ENCODE results near the gene GDAP1L1.
A peak's percentile ranks its signal among the peaks of the same experiment; 100 is the strongest.
"Not testable (repeated sequence)": the region's sequence is repeated elsewhere in the genome, so short reads cannot be mapped to it uniquely, and the experiment has no call there.

Gene GDAP1L1

DNA sequence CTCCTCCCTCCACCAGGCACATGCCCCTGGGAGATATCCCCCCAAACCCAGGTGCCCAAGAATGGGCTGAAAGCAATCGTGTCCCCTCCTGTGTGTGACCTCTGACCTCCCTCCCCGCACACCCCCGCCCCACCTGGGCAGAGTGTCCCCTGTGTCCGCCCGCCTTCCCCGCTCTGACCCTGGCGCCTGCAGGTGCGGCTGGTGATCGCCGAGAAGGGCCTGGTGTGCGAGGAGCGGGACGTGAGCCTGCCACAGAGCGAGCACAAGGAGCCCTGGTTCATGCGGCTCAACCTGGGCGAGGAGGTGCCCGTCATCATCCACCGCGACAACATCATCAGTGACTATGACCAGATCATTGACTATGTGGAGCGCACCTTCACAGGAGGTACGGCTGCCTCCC is 9.9 kb downstream of the GDAP1L1 start:
- no peak for DNase-seq

DNA sequence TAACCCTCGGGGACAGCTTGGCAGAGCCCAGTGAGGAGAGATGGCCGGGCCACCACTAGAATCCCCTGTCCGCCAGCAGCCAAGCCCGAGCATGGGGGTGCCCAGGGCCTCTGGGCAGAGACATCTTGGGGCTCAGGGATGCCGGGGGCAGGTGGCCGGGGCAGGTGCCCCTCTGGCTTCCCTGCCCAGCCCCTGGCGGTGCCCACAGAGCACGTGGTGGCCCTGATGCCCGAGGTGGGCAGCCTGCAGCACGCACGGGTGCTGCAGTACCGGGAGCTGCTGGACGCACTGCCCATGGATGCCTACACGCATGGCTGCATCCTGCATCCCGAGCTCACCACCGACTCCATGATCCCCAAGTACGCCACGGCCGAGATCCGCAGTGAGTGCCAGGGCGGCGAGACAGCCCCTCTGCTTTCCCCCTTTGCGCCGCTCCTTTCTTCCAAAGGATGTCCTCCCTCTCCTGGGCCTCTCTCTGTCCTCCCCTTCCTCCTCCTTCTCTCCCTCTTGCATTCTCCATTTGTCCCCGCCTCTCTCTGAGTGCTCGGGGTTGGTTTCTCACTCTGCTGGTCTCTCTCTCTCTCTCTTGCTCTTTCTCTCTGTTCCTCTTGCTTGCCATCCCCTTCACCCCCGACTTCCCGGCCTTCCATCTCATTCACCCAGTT is 11.2 kb downstream of the GDAP1L1 start:
- no peak for DNase-seq

DNA sequence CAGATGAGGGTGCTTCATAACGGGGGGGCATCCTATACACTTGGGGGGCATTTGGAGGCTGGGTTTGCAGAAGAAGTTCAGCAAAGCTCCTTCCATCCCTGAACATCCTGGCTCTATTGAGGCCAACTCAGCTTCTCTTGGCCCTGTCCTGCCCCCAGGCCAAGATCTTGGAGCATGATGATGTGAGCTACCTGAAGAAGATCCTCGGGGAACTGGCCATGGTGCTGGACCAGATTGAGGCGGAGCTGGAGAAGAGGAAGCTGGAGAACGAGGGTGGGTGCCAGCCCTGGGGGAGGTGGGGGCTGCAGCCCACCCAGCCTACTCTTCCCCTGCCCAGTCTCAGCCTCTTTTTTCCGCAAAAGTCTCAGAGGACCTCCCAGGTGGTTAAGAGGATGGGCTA is 17.2 kb downstream of the GDAP1L1 start:
- no peak for DNase-seq

DNA sequence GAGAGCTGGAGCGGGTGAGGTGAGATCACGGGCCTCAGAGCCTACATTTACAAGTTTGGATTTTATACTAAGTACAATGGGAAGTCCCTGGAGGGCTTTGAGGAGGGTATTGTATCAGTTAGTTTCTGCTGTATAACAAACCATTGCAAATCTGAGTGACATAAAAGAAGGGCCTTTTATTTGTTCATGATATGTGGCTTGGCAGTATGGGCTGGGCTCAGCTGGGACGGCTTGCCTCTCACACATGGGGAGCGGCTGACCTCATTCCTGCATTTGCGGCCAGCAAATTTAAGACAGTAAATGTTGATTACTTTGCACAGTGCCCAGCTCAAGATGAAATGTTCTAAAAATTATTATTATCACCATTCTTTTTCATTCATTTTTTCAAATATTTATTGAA is 21.7 kb downstream of the GDAP1L1 start:
- no peak for DNase-seq

DNA sequence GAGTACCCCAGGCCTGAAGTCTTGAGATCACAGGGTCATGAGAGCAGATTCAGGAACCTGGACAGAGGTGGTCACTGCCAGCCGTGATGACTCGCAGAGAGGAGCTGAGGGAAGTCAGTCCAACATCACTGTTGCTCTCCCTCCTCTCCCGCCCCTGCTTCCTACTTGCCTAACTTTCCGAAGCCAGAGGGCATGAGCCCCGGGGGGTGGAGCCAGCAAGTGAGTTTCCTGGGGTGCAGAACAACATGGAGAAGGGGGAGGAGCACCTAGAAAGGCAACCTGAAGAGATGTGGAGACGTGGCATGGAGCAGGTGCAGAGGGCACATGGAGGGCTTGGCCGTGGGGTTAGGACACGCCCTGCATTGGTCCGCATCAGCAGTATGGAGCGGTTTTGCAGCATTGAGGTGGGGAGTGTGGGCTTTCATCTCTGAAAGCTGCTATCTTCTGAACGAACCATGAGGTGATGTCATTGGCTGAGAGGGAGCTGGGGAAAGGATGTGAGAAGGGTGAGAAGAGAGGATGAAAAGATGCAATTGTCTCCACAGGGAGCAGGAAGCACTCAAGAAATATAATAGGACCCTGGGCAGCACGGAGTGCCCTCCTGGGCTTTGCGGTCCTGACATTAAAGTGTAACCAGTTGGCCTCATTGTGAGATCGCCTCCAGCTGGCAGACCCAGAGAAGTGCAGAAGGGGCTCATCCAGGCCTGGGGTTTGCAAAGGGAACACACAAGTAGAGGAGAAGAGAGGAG is 25.0 kb downstream of the GDAP1L1 start:
- DNase-seq: no peak

DNA sequence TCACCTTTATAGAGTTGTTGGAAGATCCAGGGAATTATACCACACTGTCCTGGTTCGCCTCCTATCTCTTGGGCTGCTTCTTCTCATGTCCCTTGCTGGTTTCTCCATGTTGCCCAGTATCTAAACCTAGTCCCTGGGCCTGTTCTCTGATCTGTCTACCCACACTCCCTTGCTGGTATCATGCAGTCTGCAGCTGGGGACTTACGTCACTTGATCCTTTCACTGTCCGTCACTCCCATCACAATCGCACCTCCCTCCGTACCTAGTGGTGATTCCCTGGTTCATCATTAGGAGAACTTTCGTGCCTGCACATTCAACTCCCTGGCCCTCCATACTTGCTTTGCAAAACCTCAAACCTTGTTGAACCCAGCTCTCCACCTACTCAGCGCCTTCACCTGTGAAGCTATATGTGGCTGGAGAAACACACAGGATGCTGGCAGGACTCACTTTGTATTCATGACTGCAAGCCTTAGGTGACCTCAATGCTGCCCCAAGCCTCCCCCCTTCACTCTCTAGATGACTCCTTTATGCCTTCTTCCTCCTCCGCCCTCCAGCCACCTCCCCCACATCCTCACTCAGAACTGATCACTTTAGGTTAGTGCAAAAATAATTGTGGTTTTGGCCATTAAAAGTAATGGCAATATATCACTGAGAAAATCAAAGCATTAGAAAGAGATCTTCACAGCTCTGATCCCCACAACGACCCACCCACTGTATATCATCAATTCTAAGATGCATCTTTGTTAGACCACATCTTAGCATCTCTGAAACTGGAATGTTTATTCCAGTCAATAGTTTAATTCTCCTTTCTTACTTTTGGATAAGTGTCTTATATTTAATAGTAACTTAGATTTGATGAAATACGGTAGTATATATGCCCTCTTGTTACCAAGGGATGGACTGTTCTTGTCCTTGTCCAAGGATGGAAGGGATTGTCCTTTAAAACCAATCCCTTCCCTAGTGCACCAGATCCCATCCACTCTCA is 26.4 kb downstream of the GDAP1L1 start:
- no peak for DNase-seq

DNA sequence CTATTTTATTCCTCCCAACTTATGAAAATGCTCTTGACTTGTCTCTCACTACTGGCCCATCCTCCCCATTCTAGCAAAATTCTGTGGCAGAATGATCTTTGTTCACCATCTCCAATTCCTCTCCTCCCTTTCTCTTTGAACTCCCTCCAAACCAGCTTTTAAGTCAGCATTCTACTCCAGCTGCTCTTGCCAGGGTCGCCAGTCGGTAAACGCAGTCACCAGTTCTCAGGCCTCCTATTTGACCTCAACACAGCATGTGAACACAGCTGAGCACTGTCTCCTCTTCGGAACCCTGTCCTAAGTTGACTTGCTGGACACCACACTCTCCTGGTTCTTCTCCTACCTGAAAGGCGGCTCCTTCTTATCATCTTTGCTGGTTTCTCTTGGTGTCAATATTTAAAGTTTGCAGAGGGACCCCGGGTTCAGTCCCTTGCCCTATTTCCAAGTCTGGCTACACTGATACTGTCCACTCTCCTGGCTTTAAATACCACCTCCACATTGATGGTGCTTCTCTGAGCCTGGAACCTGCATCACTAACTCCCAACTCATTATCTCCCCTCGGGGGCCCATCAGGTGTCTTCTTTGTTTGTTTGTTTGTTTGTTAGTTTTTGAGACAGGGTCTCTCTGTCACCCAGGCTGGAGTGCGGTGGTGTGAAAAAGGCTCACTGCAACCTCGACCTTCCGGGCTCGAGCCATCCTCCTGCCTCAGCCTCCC is 27.4 kb downstream of the GDAP1L1 start:
- no peak for DNase-seq

DNA sequence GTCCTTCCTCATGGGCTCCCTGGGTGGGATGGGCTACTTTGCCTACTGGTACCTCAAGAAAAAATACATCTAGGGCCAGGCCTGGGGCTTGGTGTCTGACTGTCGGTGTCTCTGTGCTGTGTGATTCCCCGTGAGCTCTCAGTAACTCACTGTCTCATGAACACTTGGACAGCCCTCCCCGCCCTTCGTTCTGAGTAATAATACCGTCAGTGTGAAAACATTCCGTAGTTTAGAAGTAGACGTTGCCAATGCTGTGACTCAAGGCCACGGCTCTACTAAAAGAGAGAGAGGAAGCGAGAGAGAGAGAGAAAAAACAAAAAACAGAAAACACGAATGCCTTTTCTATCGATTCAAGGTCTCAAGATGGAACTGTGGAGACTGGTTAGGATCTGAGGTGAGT is 32.1 kb downstream of the GDAP1L1 start:
- DNase-seq: no peak

DNA sequence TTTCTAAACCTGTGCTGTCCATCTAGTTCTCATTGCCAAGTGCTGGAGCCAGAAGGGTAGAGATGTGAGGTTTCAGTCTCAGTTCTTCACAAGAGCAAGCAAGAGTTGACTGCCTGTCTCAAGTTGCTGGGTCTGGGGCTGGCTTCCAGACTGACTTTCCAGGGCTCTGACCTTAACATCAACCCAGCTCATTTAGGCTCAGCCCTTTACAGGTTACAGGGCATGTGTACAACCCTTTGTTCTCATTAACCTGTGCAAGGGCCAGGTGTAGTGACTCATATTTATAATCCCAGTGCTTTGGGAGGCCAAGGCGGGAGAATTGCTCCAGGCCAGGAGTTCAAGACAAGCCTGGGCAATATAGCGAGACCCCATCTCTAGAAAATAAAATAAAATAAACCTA is 33.3 kb downstream of the GDAP1L1 start:
- no peak for DNase-seq

DNA sequence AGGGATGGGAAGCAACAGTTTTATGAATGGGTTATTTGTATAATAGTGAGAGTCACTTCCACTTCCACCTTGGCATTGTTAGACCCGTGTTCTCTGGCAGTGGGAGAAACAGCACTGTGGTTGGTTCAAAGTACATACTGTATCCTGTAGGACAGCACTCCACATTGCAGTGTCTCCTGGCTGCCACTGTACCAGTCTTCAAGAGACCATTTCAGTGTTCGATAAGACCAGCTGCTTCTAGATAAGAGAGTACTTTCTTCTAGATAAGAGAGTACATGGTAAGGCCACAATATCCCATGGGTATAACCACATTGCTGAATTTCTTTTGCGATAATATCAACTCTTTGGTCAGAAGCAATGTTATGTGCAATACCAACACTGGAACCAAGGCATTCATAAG is 35.1 kb downstream of the GDAP1L1 start:
- DNase-seq: no peak

DNA sequence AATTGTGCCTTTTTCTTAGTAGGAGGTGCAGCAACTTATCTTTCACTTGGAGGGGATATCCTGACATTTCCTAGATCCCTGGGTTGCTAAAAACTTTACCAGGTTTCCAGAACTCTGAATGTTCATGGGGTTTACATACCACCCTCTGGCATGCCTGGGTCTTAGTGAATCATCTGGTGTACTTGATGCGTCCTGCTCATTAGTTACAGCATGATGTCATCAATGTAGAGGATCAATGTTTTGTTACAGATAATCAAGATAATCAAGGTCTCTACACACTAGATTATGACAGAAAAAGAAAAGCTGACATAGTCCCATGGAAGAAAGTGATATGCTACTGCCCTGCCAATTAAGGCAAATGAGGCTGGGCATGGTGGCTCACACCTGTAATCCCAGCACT is 36.9 kb downstream of the GDAP1L1 start:
- no peak for DNase-seq

DNA sequence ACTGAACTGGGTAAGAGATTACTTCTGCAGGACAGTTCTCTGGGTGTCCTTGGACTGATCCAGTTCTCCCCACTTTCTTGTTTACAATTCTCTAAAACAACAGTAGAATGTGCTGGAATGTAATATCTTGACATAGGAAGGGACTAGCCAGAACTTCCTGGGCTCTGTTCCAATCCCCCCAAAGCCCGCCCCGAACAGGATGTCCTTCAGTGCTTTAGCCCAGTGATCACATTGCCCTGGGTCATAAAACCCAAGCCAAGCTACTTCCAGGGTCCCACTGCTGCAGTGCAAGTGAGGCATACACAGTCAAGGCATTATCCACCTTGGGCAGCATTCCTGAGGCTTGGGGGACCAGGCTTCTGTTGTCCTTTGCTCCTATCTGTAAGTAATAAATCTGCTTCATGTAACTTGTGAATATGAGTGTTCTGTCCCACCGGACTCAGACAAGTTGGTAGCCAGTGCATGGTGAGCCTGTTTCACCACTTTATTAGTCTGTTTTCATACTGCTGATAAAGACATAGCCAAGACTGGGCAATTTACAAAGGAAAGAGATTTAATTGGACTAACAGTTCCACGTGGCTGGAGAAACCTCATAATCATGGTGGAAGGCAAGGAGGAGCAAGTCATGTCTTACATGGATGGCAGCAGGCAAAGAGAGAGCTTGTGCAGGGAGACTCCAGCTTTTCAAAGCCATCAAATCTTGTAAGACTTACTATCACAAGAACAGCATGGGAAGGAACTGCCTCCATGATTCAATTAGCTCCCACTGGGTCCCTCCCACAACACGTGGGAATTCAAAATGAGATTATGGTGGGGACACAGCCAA is 40.4 kb downstream of the GDAP1L1 start:
- no peak for DNase-seq

DNA sequence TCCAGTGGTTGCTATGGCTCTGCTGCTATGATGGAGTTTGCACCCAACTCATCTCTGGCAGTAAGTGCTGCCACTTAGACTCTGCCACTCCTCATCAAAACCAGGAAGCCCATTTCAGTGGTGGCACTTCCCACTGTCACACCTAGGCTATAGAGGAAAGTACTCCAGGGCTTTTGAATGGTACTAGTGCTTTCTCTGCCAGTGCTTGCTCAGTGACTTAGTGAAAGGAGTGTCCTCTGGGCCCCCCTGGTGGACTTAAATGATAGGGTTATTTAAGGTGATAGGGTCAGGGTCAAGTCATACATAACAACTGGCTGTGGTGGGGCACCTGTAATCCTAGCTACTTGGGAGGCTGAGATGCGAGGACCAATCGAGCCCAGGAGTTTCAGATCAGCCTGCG is 41.1 kb downstream of the GDAP1L1 start:
- no peak for DNase-seq

DNA sequence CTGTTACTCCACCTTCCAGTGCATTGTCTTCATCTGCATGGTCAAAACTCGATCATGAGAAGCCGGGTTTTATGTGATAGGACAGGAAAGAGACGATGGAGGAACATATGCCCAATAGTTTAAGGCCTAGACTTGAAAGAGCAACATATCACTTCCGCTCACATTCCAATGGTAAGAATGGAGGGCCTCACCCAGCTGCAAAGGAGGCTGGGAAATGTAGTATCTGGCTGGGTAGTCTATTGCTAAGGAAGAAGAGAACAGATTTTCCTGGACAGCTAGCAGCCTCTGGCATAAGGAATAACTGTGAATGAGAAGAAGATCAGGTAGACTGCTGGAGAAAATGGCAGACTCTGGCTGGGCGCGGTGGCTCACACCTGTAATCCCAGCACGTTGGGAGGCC is 44.6 kb downstream of the GDAP1L1 start:
- no peak for DNase-seq

DNA sequence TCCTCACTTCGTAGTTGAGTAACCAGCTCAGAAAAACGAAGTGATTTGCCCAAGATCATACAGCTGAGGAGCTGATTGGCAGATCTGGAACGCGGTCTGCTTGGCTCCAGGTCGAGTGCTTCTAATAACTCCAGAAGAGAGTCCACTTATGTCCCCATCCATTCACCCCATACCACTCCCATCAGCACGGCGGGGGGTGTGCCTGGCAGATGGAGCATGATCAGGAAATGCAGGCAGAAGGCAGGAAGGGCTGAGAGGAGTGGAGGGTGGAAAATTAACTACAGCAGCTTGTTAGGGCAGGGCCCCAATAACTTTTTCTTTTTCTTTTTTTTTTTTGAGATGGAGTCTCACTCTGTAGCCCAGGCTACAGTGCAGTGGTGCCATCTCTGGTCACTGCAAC is 48.9 kb downstream of the GDAP1L1 start:
- DNase-seq: peak; percentile 69

DNA sequence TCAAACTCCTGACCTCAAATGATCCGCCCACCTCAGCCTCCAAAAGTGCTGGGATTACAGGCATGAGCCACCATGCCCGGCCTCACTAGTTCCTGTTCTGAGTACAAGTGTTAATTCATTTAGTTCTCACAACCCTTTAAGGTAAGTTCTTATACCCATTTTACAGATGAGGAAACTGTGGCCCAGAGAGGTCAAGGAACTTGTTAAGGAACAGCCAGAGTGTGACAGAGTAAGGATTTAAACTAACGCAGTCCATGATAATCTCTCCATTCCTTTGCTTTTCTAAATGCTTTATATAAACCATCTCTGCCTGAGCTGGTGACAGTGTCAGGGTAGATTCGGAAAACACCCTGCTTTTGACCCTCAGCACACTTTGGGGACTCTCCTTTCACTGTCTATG is 50.6 kb downstream of the GDAP1L1 start:
- DNase-seq: no peak

DNA sequence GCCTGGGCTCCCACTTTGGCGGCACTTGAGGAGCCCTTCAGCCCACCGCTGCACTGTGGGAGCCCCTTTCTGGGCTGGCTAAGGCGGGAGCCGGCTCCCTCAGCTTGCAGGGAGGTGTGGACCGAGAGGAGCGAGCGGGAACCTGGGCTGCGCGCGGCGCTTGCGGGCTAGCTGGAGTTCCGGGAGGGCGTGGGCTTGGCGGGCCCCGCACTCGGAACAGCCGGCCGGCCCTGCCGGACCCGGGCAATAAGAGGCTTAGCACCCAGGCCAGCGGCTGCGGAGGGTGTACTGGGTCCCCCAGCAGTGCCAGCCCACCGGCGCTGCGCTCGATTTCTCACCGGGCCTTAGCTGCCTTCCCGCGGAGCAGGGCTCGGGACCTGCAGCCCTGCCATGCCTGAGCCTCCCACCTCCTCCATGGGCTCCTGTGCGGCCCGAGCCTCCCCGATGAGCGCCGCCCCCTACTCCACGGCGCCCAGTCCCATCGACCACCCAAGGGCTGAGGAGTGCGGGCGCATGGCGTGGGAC is 52.0 kb downstream of the GDAP1L1 start:
- DNase-seq: not testable (repeated sequence)

DNA sequence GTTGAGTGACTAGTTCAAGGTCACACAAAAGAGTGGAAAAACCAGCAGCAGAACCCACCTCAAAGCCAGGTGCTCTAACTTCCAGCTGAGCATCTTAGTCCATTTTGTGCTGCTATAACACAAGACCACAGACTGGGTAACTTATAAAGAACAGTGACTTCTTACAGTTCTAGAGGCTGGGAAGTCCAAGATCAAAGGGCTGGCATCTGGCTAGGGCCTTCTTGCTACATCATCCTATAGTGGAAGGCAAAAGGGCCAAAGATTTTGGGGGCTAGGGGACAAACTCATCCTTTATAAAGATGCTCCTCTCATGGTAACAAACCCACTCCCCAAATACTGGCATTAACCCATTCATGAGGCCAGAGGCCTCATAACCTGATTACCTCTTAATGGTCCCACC is 54.2 kb downstream of the GDAP1L1 start:
- DNase-seq: no peak

DNA sequence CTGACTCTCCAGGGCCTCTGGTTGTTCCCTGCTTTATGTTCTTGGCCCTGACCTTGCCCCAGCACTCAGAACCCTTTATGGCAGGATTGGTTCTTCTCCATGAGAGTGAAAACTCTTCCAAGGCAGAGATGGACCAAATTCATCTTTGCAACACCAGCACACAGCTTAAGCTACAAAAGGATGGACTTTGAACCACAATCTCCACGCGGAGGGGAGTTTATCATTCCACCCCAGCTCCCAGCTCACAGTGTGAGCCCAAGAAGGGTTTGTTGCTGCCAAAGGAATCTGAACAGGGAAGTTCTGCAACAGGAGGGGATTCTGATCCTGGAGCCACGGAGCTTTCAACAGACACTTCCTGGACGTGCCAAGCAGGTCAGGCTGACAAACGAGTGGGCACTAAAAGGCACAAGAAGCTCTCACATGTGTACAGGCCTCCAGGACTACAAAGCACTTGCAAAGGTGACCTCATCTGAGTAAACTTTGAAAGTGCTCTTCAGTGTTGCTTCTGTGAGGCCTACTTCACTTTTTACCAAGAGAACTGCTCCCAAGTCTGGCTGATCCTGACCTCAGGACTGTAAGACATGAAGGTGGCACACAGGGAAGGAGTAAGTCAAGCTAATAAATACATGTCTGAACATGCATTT is 55.0 kb downstream of the GDAP1L1 start:
- DNase-seq: peak; percentile 84

DNA sequence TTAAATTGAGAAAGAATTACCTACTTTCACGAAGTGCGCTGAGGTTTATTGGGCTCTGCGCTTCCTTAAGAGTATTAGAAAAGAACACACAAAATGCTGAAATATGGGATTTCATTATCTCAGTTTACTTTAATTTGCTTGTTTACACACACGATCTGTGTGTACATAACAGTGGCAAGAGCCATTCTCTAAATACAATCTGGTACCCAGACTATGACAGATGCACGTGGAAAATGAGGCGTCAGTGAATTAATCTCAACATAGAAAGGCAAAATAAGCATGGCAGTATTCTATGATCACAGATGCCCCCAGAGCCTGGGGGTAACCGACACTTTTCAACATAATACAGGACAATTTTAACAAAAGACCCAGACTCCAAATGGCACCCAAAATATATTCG is 55.6 kb downstream of the GDAP1L1 start:
- DNase-seq: no peak

DNA sequence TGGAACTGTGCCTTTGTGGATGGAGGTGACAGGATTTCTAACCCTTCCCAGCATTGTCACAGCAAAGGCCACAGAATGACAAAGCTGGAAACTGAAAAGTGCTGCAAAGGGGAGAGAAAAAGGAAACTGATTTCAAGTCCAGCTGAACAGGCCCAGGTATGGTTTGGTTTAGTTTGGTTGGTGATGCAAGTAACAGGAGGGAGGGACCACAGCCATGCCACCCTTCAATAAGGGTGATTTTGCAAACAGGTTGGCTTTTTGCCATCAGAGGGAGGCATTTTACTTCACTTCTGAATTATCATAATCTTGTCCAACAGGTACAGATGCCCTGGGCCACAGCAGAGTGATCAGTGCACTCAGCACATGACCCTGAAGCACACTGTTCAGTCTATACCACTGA is 57.3 kb downstream of the GDAP1L1 start:
- no peak for DNase-seq

Measured in DMS79 (cell line).